ENCODE measurements around the gene WRAP73.

GRCh38 chr1:3616861-3617260, 33.0 kb downstream of the WRAP73 start:
- TF ChIP-seq CTCF (IDR thresholded peaks at IDR 0.05), result no peak
- TF ChIP-seq EP300 (IDR thresholded peaks at IDR 0.05; ENCODE audit: low read depth), result no peak

All from transverse colon (tissue), 3 donors.